ENCODE data around the gene HYAL3.
A peak's percentile ranks its signal among the peaks of the same experiment; 100 is the strongest.

DNA sequence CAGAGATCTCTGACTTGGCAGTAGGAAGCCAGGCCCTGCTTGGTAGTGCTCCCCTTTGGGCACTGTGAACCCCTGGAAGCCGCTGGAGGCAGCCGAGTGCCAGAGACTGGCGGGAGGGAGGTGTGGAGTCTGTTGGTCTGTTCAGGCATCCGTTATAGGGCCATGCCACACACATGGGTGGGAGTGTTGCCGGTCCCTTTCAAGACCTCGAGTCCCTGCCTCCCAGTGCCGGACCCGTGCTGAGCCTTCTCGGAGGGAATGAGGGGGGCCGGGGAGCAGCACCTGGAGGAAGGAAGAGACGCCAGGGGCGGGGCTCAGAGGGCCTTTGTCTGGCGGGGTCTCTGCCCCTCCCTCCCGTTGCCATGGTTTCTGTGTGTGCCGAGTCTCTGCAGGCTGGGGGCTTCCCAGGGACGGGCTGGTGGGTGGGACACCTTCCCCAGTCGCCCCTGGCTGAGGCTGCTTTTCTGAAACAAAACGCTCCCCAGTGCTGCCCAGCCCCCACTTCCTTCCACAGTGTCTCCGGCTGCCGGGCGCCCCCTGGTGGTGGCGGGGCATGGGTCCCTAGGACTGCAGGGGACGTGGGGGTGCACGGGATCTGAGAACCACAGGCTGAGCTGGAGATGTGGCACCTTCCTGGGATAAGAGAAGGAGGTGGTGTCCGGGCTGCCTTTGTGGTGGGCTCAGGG lies 53.2 kb downstream of the HYAL3 start:
- TF ChIP-seq, protein P1, sequence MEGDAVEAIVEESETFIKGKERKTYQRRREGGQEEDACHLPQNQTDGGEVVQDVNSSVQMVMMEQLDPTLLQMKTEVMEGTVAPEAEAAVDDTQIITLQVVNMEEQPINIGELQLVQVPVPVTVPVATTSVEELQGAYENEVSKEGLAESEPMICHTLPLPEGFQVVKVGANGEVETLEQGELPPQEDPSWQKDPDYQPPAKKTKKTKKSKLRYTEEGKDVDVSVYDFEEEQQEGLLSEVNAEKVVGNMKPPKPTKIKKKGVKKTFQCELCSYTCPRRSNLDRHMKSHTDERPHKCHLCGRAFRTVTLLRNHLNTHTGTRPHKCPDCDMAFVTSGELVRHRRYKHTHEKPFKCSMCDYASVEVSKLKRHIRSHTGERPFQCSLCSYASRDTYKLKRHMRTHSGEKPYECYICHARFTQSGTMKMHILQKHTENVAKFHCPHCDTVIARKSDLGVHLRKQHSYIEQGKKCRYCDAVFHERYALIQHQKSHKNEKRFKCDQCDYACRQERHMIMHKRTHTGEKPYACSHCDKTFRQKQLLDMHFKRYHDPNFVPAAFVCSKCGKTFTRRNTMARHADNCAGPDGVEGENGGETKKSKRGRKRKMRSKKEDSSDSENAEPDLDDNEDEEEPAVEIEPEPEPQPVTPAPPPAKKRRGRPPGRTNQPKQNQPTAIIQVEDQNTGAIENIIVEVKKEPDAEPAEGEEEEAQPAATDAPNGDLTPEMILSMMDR (conservative IDR thresholded peaks at IDR 0.05) = peak; percentile 96
- no peak for TF ChIP-seq EZH2 (IDR thresholded peaks at IDR 0.05; ENCODE audit: low read depth)

Measured in PC-9 (cell line).